Measurements from ENCODE around the gene HOXC9. TPM values are rescaled to one million over a fixed set of nuclear protein-coding genes. Genes with fewer than 3 reads are reported as not detected.
A peak's percentile ranks its signal among the peaks of the same experiment; 100 is the strongest.

The HOXC9 gene
- total RNA-seq, 1 experiment from 2014 or later, result not detected

DNA sequence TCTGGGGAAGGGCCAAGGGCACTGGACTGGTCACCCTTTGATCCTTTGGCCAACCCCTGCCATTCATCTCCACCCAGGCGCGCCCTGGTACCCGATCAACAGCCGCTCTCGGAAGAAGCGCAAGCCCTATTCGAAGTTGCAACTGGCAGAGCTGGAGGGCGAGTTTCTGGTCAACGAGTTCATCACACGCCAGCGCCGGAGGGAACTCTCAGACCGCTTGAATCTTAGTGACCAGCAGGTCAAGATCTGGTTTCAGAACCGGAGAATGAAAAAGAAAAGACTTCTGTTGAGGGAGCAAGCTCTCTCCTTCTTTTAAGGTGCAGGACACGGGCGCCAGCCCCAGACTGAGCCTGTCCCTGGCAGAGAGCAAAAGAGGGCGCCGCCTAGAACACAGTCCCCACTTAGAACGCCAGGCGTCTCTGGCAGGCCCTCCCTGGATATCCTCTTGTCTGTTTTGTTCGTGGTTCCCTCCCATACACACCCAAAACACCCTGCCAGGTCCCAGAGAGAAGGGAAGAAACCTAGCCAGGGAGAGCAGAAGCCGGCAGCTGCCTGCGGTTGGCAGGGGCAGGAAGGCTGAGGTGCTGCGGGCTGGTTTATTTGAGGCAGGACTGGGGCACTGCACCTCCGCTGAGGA lies 43.6 kb upstream of the HOXC9 start:
- Mint-ChIP-seq H3K36me3 (ENCODE audit: insufficient read depth in 1 of 3, low read depth in 3 of 3) (no peaks in the 10 kb centered on the region; a peak in 2 of 7 replicates), H3K27ac (peak overlapping the region in 1 of 3 experiments; percentile 42; a peak in 1 of 7 replicates), H3K9me3 (peaks cover 0 to 3% of the 10 kb centered on the region in 2 experiments; a peak in 2 of 5 replicates), H3K4me3 (no peak overlapping the region), H3K4me1 (peaks cover 4 to 11% of the 10 kb centered on the region in 2 experiments; a peak in 3 of 4 replicates), H3K27me3 (ENCODE audit: low read depth) (peaks cover 99% of the 10 kb centered on the region)
- Histone ChIP-seq H4K91ac (ENCODE audit: insufficient read length, low read depth, low read length) (no peak overlapping the region), H3K4me1 (ENCODE audit: insufficient read depth, low read length) (no peaks in the 10 kb centered on the region), H3K27ac (ENCODE audit: insufficient read length, low read depth, low read length) (no peak overlapping the region), H3K4ac (ENCODE audit: low read depth, low read length) (no peak overlapping the region), H3K9ac (ENCODE audit: extremely low read depth, insufficient read length, low read length) (no peak overlapping the region), H3K56ac (ENCODE audit: insufficient read length, low read depth, low read length) (no peak overlapping the region), H3K79me1 (ENCODE audit: insufficient read depth, low read depth, low read length, poor library complexity, severe bottlenecking) (no peaks in the 10 kb centered on the region), H2BK5ac (ENCODE audit: insufficient read length, low read length) (no peak overlapping the region), H3K9me3 (ENCODE audit: control insufficient read depth, low read depth, low read length) (no peaks in the 10 kb centered on the region), H2AK5ac (ENCODE audit: insufficient read length, low read length) (no peak overlapping the region), H3K4me2 (ENCODE audit: insufficient read depth, insufficient read length, low read length) (no peak overlapping the region), H4K5ac (ENCODE audit: insufficient read length, low read depth, low read length) (no peak overlapping the region), H3K79me2 (ENCODE audit: insufficient read depth, low read length) (no peaks in the 10 kb centered on the region), H3K23ac (ENCODE audit: insufficient read length, low read depth, low read length) (no peak overlapping the region), H2BK12ac (ENCODE audit: insufficient read length, low read depth, low read length) (no peak overlapping the region), H3K18ac (ENCODE audit: insufficient read length, low read depth, low read length) (no peak overlapping the region), H2BK20ac (ENCODE audit: low read depth, low read length, poor library complexity, severe bottlenecking) (no peak overlapping the region), H2AFZ (ENCODE audit: low read length) (no peak overlapping the region), H3K27me3 (ENCODE audit: insufficient read depth, low read length) (peaks cover 99% of the 10 kb centered on the region), H4K20me1 (ENCODE audit: control insufficient read depth, insufficient read depth, insufficient read length) (no peaks in the 10 kb centered on the region), H3T11ph (ENCODE audit: low read length) (no peak overlapping the region), H2BK120ac (ENCODE audit: low read depth, low read length, poor library complexity, severe bottlenecking) (no peak overlapping the region), H2BK15ac (ENCODE audit: low read depth, low read length) (no peak overlapping the region), H3K14ac (ENCODE audit: insufficient read depth, low read length) (no peak overlapping the region), H4K8ac (replicated peaks; ENCODE audit: insufficient read length, low read depth, low read length) (no peak overlapping the region), H3K23me2 (ENCODE audit: insufficient read length, low read depth, low read length, poor library complexity, severe bottlenecking) (no peaks in the 10 kb centered on the region)
- WGBS (ENCODE audit: extremely low coverage, insufficient read length, low lambda C conversion rate), result no CpG with 5 or more reads among the region's 25 CpGs
- TF ChIP-seq, protein P1, sequence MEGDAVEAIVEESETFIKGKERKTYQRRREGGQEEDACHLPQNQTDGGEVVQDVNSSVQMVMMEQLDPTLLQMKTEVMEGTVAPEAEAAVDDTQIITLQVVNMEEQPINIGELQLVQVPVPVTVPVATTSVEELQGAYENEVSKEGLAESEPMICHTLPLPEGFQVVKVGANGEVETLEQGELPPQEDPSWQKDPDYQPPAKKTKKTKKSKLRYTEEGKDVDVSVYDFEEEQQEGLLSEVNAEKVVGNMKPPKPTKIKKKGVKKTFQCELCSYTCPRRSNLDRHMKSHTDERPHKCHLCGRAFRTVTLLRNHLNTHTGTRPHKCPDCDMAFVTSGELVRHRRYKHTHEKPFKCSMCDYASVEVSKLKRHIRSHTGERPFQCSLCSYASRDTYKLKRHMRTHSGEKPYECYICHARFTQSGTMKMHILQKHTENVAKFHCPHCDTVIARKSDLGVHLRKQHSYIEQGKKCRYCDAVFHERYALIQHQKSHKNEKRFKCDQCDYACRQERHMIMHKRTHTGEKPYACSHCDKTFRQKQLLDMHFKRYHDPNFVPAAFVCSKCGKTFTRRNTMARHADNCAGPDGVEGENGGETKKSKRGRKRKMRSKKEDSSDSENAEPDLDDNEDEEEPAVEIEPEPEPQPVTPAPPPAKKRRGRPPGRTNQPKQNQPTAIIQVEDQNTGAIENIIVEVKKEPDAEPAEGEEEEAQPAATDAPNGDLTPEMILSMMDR (conservative IDR thresholded peaks at IDR 0.05), result no peak
- DNase-seq, result no peak
